Motor neuron (in vitro differentiated cells): ENCODE data around the gene CCDC34. TPM values are rescaled to one million over a fixed set of nuclear protein-coding genes. Genes with fewer than 3 reads are reported as not detected.

ENCODE experiments used
- ATAC-seq, 8 experiments: fragments of 200-7000 bp; cut with Tn5 transposase; replicated peaks in 6 of 8; 2 replicates each; pipeline ENCODE4 v1.8.0; 2021; ENCODE audit warnings: mild to moderate bottlenecking in 8 of 8, moderate library complexity in 8 of 8
- H3K27ac ChIP-seq, 2 donors: fragments of 250-450 bp; sonication (Bioruptor Pico); 2 replicates each; pipeline ENCODE4 v1.9.0; 2021; ENCODE audit warnings: antibody characterized with exemption in 2 of 2, mild to moderate bottlenecking in 2 of 2, moderate library complexity in 1 of 2
- H3K4me1 ChIP-seq, 2 donors: fragments of 250-450 bp; sonication (Bioruptor Pico); replicated peaks in 1 of 2; 2 replicates each; pipeline ENCODE4 v1.6.1; 2021; ENCODE audit warnings: antibody characterized with exemption in 2 of 2, mild to moderate bottlenecking in 2 of 2, moderate library complexity in 1 of 2
- H3K4me3 ChIP-seq, 5 donors: fragments of 250-450 bp; sonication (Bioruptor Pico); 2 replicates each; pipeline ENCODE4 v1.9.0; 2021; ENCODE audit warnings: antibody characterized with exemption in 5 of 5, mild to moderate bottlenecking in 5 of 5, moderate library complexity in 4 of 5
- WGBS, 10 experiments: fragments of 450-650 bp; shearing (Covaris generic); methylation state at CpG; one replicate each; pipeline ENCODE4 v1.0.0; 2022; 5-methylcytosine and 5-hydroxymethylcytosine counted together
- in situ Hi-C, 9 experiments: fragments of 400-800 bp; cut with MboI; loops; one replicate each; pipeline ENCODE4 v1.15.0; 2021; ENCODE audit warnings: low sequenced_read_pairs in 9 of 9, low pct_unique_long_range_greater_than_20kb in 2 of 9; ENCODE audit not compliant: unreplicated experiment in 9 of 9
- total RNA-seq, 8 experiments: library from RNA; unstranded; fragments of 300-600 nt; gene quantifications; 2 replicates each; pipeline versions ENCODE4 v1.2.3 to v1.2.4, GENCODE V29; 2022

The CCDC34 gene, protein sequence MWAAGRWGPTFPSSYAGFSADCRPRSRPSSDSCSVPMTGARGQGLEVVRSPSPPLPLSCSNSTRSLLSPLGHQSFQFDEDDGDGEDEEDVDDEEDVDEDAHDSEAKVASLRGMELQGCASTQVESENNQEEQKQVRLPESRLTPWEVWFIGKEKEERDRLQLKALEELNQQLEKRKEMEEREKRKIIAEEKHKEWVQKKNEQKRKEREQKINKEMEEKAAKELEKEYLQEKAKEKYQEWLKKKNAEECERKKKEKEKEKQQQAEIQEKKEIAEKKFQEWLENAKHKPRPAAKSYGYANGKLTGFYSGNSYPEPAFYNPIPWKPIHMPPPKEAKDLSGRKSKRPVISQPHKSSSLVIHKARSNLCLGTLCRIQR
- total RNA-seq, result 10 to 100 TPM in 6 of 8 experiments, 1 to 10 TPM in 2; 9.4 to 40.2 (median 23.9) TPM

- in situ Hi-C loops, result loop anchor here in 1 of 9 experiments (25.0 kb wide), 1 partner anchor 99 kb away; the partner anchor contains the start of gene LGR4
Observed at GRCh38 chr11:27362749-27363575, at the start of gene CCDC34. CCDC34 (minus strand) TSS chr11:27363215; CDS start chr11:27363194, 21 bp downstream.

DNA sequence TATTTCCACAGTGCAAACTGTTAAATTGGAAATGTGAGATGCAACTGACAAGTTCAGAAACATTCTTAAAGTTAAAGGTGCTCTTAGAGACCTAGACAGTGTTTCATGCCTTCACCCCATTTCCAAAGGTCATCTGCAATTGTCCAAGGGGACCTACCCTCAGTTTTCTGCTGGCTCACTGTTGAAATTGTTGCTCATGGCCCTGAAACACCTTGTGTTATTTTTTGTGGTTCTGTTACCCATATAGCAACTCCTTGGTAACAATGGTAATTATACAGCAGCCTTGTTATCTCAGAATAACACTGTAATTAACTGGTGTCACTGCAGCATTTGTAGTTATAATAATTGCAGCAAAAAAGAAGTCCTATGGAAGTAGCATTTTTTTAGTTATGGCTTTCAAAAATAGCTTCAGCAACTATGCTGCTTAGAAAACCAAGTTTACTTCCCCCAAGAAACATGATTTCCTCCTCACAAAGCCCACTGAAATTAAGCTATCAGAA is 49.2 kb upstream of the CCDC34 start:
- ATAC-seq, result no peak
- H3K4me3 ChIP-seq, result no peak overlapping the region
- in situ Hi-C loops, result no loop called here
- peaks cover 5 to 28% of the 10 kb centered on the region in 2 donors for H3K4me1 ChIP-seq
- H3K27ac ChIP-seq, result no peak overlapping the region

More at GRCh38 chr11:27362749-27363575, at the start of gene CCDC34:
- peak within 1 kb of the TSS; percentile 46 to 66 (median 58) for H3K4me3 ChIP-seq
- peak within 1 kb of the TSS; percentile 31 to 72 for H3K27ac ChIP-seq
- peaks cover 12 to 15% of the 10 kb centered on the region in 2 donors for H3K4me1 ChIP-seq
- 0 to 21% (median 3%) methylated on average over 5 to 10 of the region's 57 CpGs; no CpG with 5 or more reads in 5 of the 10 experiments for WGBS, 10 experiments
- ATAC-seq, result peak; percentile 83 to 99 (median 98)

- Histone ChIP-seq H3K4me3 (no peak overlapping the region), H3K4me1 (peaks cover 5 to 26% of the 10 kb centered on the region in 2 donors), H3K27ac (no peak overlapping the region)
- in situ Hi-C loops, result no loop called here
- no peak for ATAC-seq
Observed at GRCh38 chr11:27411328-27411727, 48.3 kb upstream of the CCDC34 start.

- H3K4me3 ChIP-seq, result no peak overlapping the region
- H3K27ac ChIP-seq, result no peak overlapping the region
- no peak for ATAC-seq
- H3K4me1 ChIP-seq, result peaks cover 5 to 18% of the 10 kb centered on the region in 2 donors
- 33 to 100% (median 78%) methylated on average over 1 of the region's 1 CpG; no CpG with 5 or more reads in 4 of the 10 experiments for WGBS, 10 experiments
- in situ Hi-C loops, result no loop called here
Observed at GRCh38 chr11:27410272-27410671, 47.3 kb upstream of the CCDC34 start.

GRCh38 chr11:27409742-27410141 is 46.7 kb upstream of the CCDC34 start:
- H3K4me3 ChIP-seq, result no peak overlapping the region
- peaks cover 5 to 14% of the 10 kb centered on the region in 2 donors for H3K4me1 ChIP-seq
- WGBS, 10 experiments, result 60 to 100% (median 75%) methylated on average over 1 to 2 of the region's 2 CpGs; no CpG with 5 or more reads in 5 of the 10 experiments
- in situ Hi-C loops, result no loop called here
- no peak for ATAC-seq
- no peak overlapping the region for H3K27ac ChIP-seq

DNA sequence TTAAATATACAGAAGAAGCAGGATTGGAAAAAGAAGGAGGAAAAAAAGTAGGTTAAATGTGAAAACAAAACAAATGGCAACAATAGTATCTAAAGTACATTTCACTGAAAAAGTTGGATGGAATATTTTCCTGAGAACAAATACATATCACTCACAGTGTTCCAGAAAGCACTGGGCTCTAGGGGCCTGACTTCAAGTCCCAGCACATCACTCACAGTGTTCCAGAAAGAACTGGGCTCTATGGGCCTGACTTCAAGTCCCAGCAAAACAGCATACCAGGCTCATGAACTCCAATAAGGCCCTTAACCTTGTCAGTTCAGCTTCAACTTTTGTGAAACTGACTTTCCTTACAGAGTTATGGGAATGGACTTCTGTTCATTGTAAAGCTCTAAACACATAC is 46.0 kb upstream of the CCDC34 start:
- Histone ChIP-seq H3K4me1 (peaks cover under 1 to 7% of the 10 kb centered on the region in 2 donors), H3K4me3 (no peak overlapping the region), H3K27ac (no peak overlapping the region)
- no peak for ATAC-seq
- in situ Hi-C loops, result no loop called here

GRCh38 chr11:27408246-27408800 is 45.3 kb upstream of the CCDC34 start:
- no peak overlapping the region for H3K4me3 ChIP-seq
- H3K4me1 ChIP-seq, result no peaks in the 10 kb centered on the region
- peak in 1 of 8 experiments; percentile 26 for ATAC-seq
- WGBS, 10 experiments, result 44 to 100% (median 91%) methylated on average over 2 of the region's 2 CpGs; no CpG with 5 or more reads in 4 of the 10 experiments
- in situ Hi-C loops, result no loop called here
- no peak overlapping the region for H3K27ac ChIP-seq

DNA sequence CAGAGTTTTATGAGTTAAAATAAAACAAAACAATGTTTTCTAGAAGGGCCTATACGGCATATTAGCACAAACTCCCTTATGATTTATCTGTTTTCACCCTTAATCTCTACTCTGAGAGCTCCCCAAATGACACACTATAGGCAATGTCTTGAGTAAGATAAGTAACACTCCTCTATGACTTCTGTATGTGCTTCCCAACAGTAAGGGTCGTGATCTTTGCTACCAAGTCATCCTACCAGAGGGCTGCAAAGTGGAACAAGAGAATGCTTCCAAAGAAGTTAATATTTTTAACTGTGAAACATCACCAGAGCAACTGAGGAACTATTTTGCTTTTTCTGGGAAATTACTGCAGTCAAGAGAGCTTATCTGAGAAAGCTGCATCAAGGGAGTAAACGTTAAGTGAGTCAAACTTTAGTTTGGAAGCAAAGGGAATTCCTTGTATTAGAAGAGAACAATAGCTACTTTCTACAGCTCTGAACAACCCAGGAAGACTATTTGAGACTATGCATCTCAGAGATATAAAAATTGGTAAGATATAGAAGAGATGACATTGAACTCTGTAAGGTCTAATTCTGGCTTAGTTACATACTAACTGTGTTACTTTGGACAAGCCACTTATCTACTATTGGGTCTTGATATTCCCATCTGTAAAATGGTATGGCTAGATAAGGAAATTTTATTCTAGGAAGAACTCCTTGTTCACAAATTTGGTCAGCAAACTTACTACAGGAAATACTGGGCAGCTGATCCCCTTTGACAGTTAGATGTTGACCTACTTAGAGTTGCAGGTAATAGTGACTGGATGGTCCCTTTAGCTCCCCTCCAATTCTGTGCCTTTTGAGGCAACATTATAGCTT is 43.7 kb upstream of the CCDC34 start:
- no peak for ATAC-seq
- Histone ChIP-seq H3K27ac (no peak overlapping the region), H3K4me1 (peaks cover 0 to 3% of the 10 kb centered on the region in 2 donors), H3K4me3 (no peak overlapping the region)
- in situ Hi-C loops, result no loop called here
- 71 to 100% (median 94%) methylated on average over 1 to 3 of the region's 3 CpGs; no CpG with 5 or more reads in 1 of the 10 experiments for WGBS, 10 experiments

- ATAC-seq, result no peak
- in situ Hi-C loops, result no loop called here
- Histone ChIP-seq H3K4me1 (peaks cover 0 to 3% of the 10 kb centered on the region in 2 donors), H3K27ac (no peak overlapping the region), H3K4me3 (no peak overlapping the region)
- WGBS, 10 experiments, result 71 to 100% (median 96%) methylated on average over 1 to 3 of the region's 3 CpGs; no CpG with 5 or more reads in 1 of the 10 experiments
Observed at GRCh38 chr11:27405134-27405533, 42.1 kb upstream of the CCDC34 start.

DNA sequence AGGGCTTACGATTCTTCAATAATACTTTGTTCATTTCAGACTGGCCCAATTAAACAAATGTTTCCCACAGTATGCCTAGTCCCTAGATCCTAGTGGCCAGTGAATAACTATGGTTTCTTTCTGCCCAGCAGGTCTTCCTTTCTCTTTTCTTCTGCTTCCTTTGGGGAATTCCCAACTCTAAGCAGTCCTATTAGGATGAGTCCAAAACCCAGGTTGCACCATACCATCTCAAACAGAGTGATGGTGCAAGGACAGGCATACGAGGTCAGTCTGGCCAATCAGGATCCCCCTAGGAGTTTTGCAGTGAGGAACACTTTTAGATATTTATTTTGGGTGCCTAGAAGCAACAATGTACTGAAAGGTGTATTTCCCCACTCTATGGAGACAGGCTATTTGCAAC is 41.4 kb upstream of the CCDC34 start:
- ATAC-seq, result no peak
- Histone ChIP-seq H3K4me1 (peaks cover 0 to 3% of the 10 kb centered on the region in 2 donors), H3K4me3 (no peak overlapping the region), H3K27ac (no peak overlapping the region)
- 29 to 100% (median 90%) methylated on average over 1 to 2 of the region's 2 CpGs; no CpG with 5 or more reads in 3 of the 10 experiments for WGBS, 10 experiments
- in situ Hi-C loops, result no loop called here

DNA sequence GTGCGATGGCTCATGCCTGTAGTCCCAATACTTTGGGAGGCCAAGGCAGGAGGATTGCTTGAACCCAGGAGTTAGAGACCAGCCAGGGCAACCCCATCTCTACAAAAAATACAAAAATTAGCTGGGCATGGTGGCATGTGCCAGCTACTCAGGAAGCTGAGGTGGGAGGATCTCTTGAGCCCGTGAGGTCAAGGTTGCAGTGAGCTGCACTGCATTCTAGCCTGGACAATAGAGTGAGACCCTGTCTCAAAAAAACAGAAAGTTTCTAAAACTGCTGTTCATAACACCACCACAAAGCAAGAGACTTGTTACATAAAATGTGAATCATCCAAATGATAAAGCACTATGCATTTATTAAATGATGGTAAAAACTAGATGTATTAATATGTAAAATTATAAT is 40.2 kb upstream of the CCDC34 start:
- peaks cover 0 to 8% of the 10 kb centered on the region in 2 donors for H3K4me1 ChIP-seq
- WGBS, 10 experiments, result 80 to 100% (median 100%) methylated on average over 1 to 2 of the region's 2 CpGs; no CpG with 5 or more reads in 1 of the 10 experiments

GRCh38 chr11:27402450-27402849 is 39.4 kb upstream of the CCDC34 start:
- Histone ChIP-seq H3K4me1 (peaks cover 0 to 9% of the 10 kb centered on the region in 2 donors), H3K4me3 (no peak overlapping the region), H3K27ac (no peak overlapping the region)
- ATAC-seq, result no peak
- WGBS, 10 experiments, result 75 to 100% (median 89%) methylated on average over 1 to 2 of the region's 2 CpGs; no CpG with 5 or more reads in 4 of the 10 experiments
- in situ Hi-C loops, result no loop called here

More for the DNA sequence above, 40.2 kb upstream of the CCDC34 start:
- in situ Hi-C loops, result no loop called here
- no peak for ATAC-seq
- Histone ChIP-seq H3K4me3 (no peak overlapping the region), H3K27ac (no peak overlapping the region)
